Endodermal cell (in vitro differentiated cells): ENCODE data around the gene ABCE1. TPM values are rescaled to one million over a fixed set of nuclear protein-coding genes. Genes with fewer than 3 reads are reported as not detected.

Experiments used
- DNase-seq: peaks from one replicate; pipeline ENCODE4 v3.0.0-alpha.2; 2017
- H3K27ac ChIP-seq: 2 replicates; pipeline ENCODE4 v1.5.1; 2013; ENCODE audit warnings: mild to moderate bottlenecking, low read depth, low read length, moderate library complexity
- H3K27me3 ChIP-seq: 2 replicates; pipeline ENCODE4 v1.6.1; 2013; ENCODE audit warnings: mild to moderate bottlenecking, low read length, moderate library complexity; ENCODE audit not compliant: insufficient read depth, control insufficient read depth, poor library complexity, severe bottlenecking
- H3K36me3 ChIP-seq: 2 replicates; pipeline ENCODE4 v1.7.0; 2013; ENCODE audit warnings: mild to moderate bottlenecking, low read length, moderate library complexity; ENCODE audit not compliant: control insufficient read depth, insufficient read depth
- H3K4me1 ChIP-seq: one replicate; pipeline ENCODE4 v1.7.0; 2013; ENCODE audit warnings: low read length; ENCODE audit not compliant: control insufficient read depth, insufficient read depth
- H3K4me3 ChIP-seq: 2 replicates; pipeline ENCODE4 v1.5.1; 2013; ENCODE audit warnings: mild to moderate bottlenecking, low read length, moderate library complexity
- H3K9ac ChIP-seq: 2 replicates; pipeline ENCODE4 v1.6.1; 2013; ENCODE audit warnings: mild to moderate bottlenecking, low read length, moderate library complexity; ENCODE audit not compliant: poor library complexity, severe bottlenecking; ENCODE audit errors: extremely low read depth
- H3K9me3 ChIP-seq: 2 replicates; pipeline ENCODE4 v1.6.1; 2013; ENCODE audit warnings: mild to moderate bottlenecking, low read length, moderate library complexity; ENCODE audit not compliant: control insufficient read depth
- H3K27ac Mint-ChIP-seq: 2 replicates; pipeline ENCODE4 v1.8.0; 2020; ENCODE audit warnings: mixed read lengths
- H3K27me3 Mint-ChIP-seq: 2 replicates; pipeline ENCODE4 v1.8.0; 2021; ENCODE audit warnings: mild to moderate bottlenecking, mixed read lengths; ENCODE audit not compliant: insufficient read depth
- H3K36me3 Mint-ChIP-seq: 2 replicates; pipeline ENCODE4 v1.8.0; 2020; ENCODE audit warnings: low read depth, mixed read lengths
- H3K4me1 Mint-ChIP-seq: 2 replicates; pipeline ENCODE4 v1.8.0; 2020; ENCODE audit warnings: mixed read lengths
- H3K4me3 Mint-ChIP-seq: 2 replicates; pipeline ENCODE4 v1.8.0; 2020; ENCODE audit warnings: mild to moderate bottlenecking, moderate library complexity, mixed read lengths
- H3K9me3 Mint-ChIP-seq: 2 replicates; pipeline ENCODE4 v1.8.0; 2020; ENCODE audit warnings: mild to moderate bottlenecking, mixed read lengths
- WGBS, 2 experiments: methylation state at CpG; one replicate each; pipeline versions ENCODE4 v1.1.5 to v1.1.7; 2013; ENCODE audit warnings: missing lambda C conversion rate in 2 of 2, mixed read lengths in 1 of 2; ENCODE audit not compliant: insufficient coverage in 1 of 2, insufficient read length in 1 of 2; 5-methylcytosine and 5-hydroxymethylcytosine counted together
- total RNA-seq, 2 donors: library from RNA; stranded (reverse); fragmentation: NEBNext Ultra II Directional in 1 of 2; extraction: Animal tissue kit (Norgen Biotek cat#: 25700) in 1 of 2; gene quantifications; 2 replicates in 1 of 2; 3 replicates in 1 of 2; pipeline ENCODE4 v1.2.1, GENCODE V29; 2021
- TF ChIP-seq, protein P1 (sequence below): fragments of 200-600 bp; sonication (generic); conservative IDR thresholded peaks from 2 replicates; pipeline ENCODE4 v1.5.0; 2021; ENCODE audit warnings: antibody characterized with exemption, mild to moderate bottlenecking

The ABCE1 gene
- total RNA-seq, 2 donors from 2014 or later, result 67.2 to 80.7 TPM

DNA sequence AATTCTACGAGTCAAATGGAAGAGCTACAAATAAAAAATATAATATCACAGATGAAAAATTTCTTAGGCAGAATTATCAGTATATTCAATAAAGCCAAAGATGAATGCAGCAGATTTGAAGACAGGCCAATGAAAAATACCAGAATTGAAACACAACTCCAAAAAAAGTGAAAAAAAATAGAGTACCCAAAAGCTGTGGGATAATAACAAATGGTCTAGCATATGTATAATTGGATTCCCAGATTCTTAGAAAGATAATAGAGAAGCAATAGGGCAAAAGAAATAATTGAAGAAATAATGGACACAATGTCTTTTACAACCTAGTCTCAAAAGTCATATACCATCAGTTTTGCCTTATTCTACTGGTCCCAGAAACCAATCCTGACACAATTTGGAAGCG lies 4.5 kb upstream of the ABCE1 start:
- Histone ChIP-seq H3K4me1 (no peaks in the 10 kb centered on the region), H3K36me3 (peaks cover 59% of the 10 kb centered on the region), H3K9ac (no peak overlapping the region), H3K4me3 (peak overlapping the region; percentile 23), H3K9me3 (peaks cover 21% of the 10 kb centered on the region), H3K27me3 (no peaks in the 10 kb centered on the region), H3K27ac (no peak overlapping the region)
- Mint-ChIP-seq H3K4me1 (peaks cover 5% of the 10 kb centered on the region), H3K36me3 (peaks cover 48% of the 10 kb centered on the region), H3K27ac (no peak overlapping the region), H3K9me3 (peaks cover 9% of the 10 kb centered on the region), H3K27me3 (no peaks in the 10 kb centered on the region), H3K4me3 (no peak overlapping the region)
- DNase-seq, result no peak
- TF ChIP-seq, protein P1, sequence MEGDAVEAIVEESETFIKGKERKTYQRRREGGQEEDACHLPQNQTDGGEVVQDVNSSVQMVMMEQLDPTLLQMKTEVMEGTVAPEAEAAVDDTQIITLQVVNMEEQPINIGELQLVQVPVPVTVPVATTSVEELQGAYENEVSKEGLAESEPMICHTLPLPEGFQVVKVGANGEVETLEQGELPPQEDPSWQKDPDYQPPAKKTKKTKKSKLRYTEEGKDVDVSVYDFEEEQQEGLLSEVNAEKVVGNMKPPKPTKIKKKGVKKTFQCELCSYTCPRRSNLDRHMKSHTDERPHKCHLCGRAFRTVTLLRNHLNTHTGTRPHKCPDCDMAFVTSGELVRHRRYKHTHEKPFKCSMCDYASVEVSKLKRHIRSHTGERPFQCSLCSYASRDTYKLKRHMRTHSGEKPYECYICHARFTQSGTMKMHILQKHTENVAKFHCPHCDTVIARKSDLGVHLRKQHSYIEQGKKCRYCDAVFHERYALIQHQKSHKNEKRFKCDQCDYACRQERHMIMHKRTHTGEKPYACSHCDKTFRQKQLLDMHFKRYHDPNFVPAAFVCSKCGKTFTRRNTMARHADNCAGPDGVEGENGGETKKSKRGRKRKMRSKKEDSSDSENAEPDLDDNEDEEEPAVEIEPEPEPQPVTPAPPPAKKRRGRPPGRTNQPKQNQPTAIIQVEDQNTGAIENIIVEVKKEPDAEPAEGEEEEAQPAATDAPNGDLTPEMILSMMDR, result no peak
- 94% methylated on average over 2 of the region's 2 CpGs; no CpG with 5 or more reads in 1 of the 2 experiments for WGBS, 2 experiments

DNA sequence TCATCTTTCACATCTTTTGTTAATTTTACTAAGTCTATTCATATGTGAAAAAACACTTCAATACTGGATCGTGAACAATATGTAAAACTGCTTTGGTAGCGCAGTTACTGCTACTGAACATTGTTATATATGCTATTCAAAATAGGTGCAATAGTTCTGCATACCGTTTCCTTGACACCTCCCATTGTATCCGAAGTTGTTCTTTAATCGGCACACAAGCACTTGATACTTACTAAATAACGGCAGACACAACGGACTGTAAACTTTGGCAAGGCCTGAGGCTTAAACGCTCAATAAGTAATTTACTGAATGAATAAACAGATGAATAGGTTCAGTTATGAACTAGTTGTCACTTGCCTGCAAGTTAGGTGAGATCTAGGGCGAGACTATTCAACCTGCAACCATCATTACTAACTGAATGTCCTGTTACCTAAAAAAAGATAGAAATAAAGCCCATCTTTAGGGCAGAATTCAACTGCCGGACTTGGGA lies 735 bp upstream of the ABCE1 start:
- Histone ChIP-seq H3K9ac (peak overlapping the region; percentile 88), H3K4me3 (peak overlapping the region; percentile 97), H3K36me3 (peaks cover 30% of the 10 kb centered on the region), H3K27me3 (no peaks in the 10 kb centered on the region), H3K4me1 (peaks cover 7% of the 10 kb centered on the region), H3K27ac (peak overlapping the region; percentile 89), H3K9me3 (peaks cover 21% of the 10 kb centered on the region)
- H3K4me3 Mint-ChIP-seq, result peak overlapping the region; percentile 97
- 29 to 31% methylated on average over 7 to 10 of the region's 10 CpGs for WGBS, 2 experiments
- peaks cover 31% of the 10 kb centered on the region for H3K36me3 Mint-ChIP-seq
- H3K9me3 Mint-ChIP-seq, result peaks cover 9% of the 10 kb centered on the region
- peak overlapping the region; percentile 99 for H3K27ac Mint-ChIP-seq
- no peaks in the 10 kb centered on the region for H3K27me3 Mint-ChIP-seq
- peaks cover 13% of the 10 kb centered on the region for H3K4me1 Mint-ChIP-seq
- DNase-seq, result no peak
- TF ChIP-seq, protein P1, result no peak

DNA sequence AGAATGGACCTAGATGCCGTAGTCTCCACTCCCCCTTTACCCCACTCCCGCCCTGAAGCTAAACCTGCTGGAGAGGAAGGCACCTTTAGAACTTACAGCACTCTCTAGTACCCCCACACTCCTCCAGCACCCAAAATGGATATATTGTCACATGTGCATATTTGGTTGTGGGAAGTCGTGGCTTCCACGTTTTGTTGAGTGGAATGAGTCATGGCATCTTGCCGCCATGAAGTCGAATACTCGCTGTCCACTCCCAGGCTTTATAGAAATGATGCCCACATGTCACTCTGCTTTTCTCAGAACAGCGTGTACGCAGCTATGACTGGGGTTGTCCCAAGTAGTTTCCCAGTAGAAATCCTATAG lies 545 bp downstream of the ABCE1 start:
- WGBS, 2 experiments, result 0% methylated on average over 2 to 9 of the region's 9 CpGs
- H3K9me3 Mint-ChIP-seq, result peaks cover 4% of the 10 kb centered on the region
- H3K27me3 Mint-ChIP-seq, result no peaks in the 10 kb centered on the region
- peaks cover 7% of the 10 kb centered on the region for H3K4me1 ChIP-seq
- peak overlapping the region; percentile 97 for H3K4me3 Mint-ChIP-seq
- H3K9me3 ChIP-seq, result peaks cover 16% of the 10 kb centered on the region
- peak overlapping the region; percentile 99 for H3K27ac Mint-ChIP-seq
- DNase-seq, result no peak
- H3K36me3 Mint-ChIP-seq, result peaks cover 18% of the 10 kb centered on the region
- no peaks in the 10 kb centered on the region for H3K27me3 ChIP-seq
- peak overlapping the region; percentile 97 for H3K4me3 ChIP-seq
- peak overlapping the region; percentile 88 for H3K9ac ChIP-seq
- TF ChIP-seq, protein P1, result no peak
- H3K27ac ChIP-seq, result peak overlapping the region; percentile 89
- H3K4me1 Mint-ChIP-seq, result peaks cover 13% of the 10 kb centered on the region
- H3K36me3 ChIP-seq, result peaks cover 27% of the 10 kb centered on the region
